OCI-LY7 (cell line): ENCODE results near the gene PUM2. TPM values are rescaled to one million over a fixed set of nuclear protein-coding genes. Genes with fewer than 3 reads are reported as not detected.

Experiments
- BruUV-seq: library from RNA; stranded (reverse); fragments of 400-500 nt; replicated peaks from 2 replicates; lab custom pipeline; 2021; lab: Mats Ljungman, UMichigan
- CTCF ChIA-PET: fragments of 300-600 bp; sonication (Branson Sonifier 250); formaldehyde crosslinking; loops from one replicate; lab custom pipeline; 2022; ENCODE audit warnings: antibody characterized with exemption; ENCODE audit not compliant: unreplicated experiment; lab: Charles Lee
- POLR2A ChIA-PET: fragments of 300-600 bp; sonication (Branson Sonifier 250); formaldehyde crosslinking; loops from one replicate; lab custom pipeline; 2022; ENCODE audit warnings: antibody characterized with exemption; lab: Charles Lee
- DNase-seq: peaks from one replicate; pipeline ENCODE4 v3.0.0-alpha.2; 2015; ENCODE audit warnings: low spot score
- H2AFZ ChIP-seq: fragments of 200-600 bp; sonication (generic), shearing (Covaris generic); 2 replicates; pipeline ENCODE4 v1.6.1; 2014; ENCODE audit warnings: mild to moderate bottlenecking, antibody characterized with exemption, low read length, moderate library complexity
- H3K27ac ChIP-seq: fragments of 200-600 bp; sonication (generic); 2 replicates; pipeline ENCODE4 v1.5.1; 2014; ENCODE audit warnings: mixed run types, low read depth, mild to moderate bottlenecking, moderate library complexity, low read length, inconsistent platforms; ENCODE audit not compliant: poor library complexity, severe bottlenecking
- H3K36me3 ChIP-seq: fragments of 200-600 bp; sonication (generic); 2 replicates; pipeline ENCODE4 v1.6.1; 2014; ENCODE audit warnings: mild to moderate bottlenecking, antibody characterized with exemption, low read length, moderate library complexity, mixed read lengths; ENCODE audit not compliant: insufficient read depth
- H3K4me1 ChIP-seq: fragments of 200-600 bp; sonication (generic); 2 replicates; pipeline ENCODE4 v1.5.1; 2014; ENCODE audit warnings: mild to moderate bottlenecking, low read length; ENCODE audit not compliant: insufficient read depth, poor library complexity, severe bottlenecking
- H3K4me2 ChIP-seq: fragments of 200-600 bp; sonication (generic); 2 replicates; pipeline ENCODE4 v1.6.1; 2014; ENCODE audit warnings: mild to moderate bottlenecking, low read length
- H3K4me3 ChIP-seq: fragments of 200-600 bp; sonication (generic); 2 replicates; pipeline ENCODE4 v1.5.1; 2014; ENCODE audit warnings: mild to moderate bottlenecking, low read depth, low read length; ENCODE audit not compliant: poor library complexity, severe bottlenecking
- H3K79me2 ChIP-seq: fragments of 200-600 bp; sonication (generic); 2 replicates; pipeline ENCODE4 v1.6.1; 2016; ENCODE audit warnings: low read depth, mild to moderate bottlenecking, low read length, moderate library complexity, mixed read lengths; ENCODE audit not compliant: insufficient read depth
- H3K9me2 ChIP-seq: fragments of 200-600 bp; sonication (generic); 2 replicates; pipeline ENCODE4 v1.6.1; 2016; ENCODE audit warnings: mild to moderate bottlenecking, low read length, mixed read lengths; ENCODE audit not compliant: insufficient read depth
- H3K9me3 ChIP-seq: fragments of 200-600 bp; sonication (generic); 2 replicates; pipeline ENCODE4 v1.6.1; 2014; ENCODE audit warnings: mild to moderate bottlenecking, mixed run types, low read length, mixed read lengths
- H4K20me1 ChIP-seq: fragments of 200-600 bp; sonication (generic); 2 replicates; pipeline ENCODE4 v1.6.1; 2014; ENCODE audit warnings: mild to moderate bottlenecking, antibody characterized with exemption, low read length, moderate library complexity, mixed read lengths; ENCODE audit not compliant: insufficient read depth
- EZH2phosphoT487 ChIP-seq: fragments of 200-600 bp; sonication (generic); IDR thresholded peaks from 2 replicates; pipeline ENCODE4 v1.6.1; 2018; ENCODE audit warnings: low read depth, borderline replicate concordance, mild to moderate bottlenecking, mixed run types, antibody characterized with exemption, low read length, moderate library complexity, mixed read lengths
- intact Hi-C: fragments of 100-400 bp; cut with micrococcal nuclease; formaldehyde crosslinking; loops from one replicate; pipeline ENCODE4 v1.10.0; 2022; ENCODE audit not compliant: unreplicated experiment
- total RNA-seq, 2 experiments: library from RNA; depleted of rRNA in 1 of 2; stranded (reverse); fragments of >200 nt in 1 of 2; shearing (Covaris generic) in 1 of 2; gene quantifications; 2 replicates each; pipeline ENCODE4 v1.2.3, GENCODE V29; 2014 to 2022
- TF ChIP-seq, protein P1 (sequence below): fragments of 200-600 bp; sonication (generic); conservative IDR thresholded peaks from 2 replicates; pipeline ENCODE4 v1.5.1; 2014; ENCODE audit warnings: mild to moderate bottlenecking, antibody characterized with exemption, low read length, moderate library complexity, mixed read lengths

The PUM2 gene
- total RNA-seq, 2 experiments from 2014 or later = 48.2 to 122 TPM

DNA sequence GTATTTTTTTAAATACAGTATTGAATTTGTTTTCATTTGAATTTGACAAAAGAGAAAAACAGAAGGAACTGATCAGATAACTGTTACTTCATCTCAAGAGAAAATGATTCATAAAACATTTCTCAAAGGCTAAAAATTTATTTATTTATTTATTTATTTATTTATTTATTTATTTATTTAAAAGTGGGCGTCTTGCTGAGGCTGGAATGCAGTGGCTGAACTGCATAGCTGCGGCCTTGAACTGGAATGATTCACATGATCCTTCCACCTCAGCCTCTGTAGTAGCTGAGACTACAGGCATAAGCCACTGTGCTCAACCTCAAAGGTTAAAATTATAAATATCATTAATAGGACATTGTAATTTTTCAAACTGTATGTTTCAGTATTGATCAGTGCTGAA lies 4.5 kb upstream of the PUM2 start:
- POLR2A ChIA-PET = no interaction called here
- intact Hi-C loops = no loop called here

DNA sequence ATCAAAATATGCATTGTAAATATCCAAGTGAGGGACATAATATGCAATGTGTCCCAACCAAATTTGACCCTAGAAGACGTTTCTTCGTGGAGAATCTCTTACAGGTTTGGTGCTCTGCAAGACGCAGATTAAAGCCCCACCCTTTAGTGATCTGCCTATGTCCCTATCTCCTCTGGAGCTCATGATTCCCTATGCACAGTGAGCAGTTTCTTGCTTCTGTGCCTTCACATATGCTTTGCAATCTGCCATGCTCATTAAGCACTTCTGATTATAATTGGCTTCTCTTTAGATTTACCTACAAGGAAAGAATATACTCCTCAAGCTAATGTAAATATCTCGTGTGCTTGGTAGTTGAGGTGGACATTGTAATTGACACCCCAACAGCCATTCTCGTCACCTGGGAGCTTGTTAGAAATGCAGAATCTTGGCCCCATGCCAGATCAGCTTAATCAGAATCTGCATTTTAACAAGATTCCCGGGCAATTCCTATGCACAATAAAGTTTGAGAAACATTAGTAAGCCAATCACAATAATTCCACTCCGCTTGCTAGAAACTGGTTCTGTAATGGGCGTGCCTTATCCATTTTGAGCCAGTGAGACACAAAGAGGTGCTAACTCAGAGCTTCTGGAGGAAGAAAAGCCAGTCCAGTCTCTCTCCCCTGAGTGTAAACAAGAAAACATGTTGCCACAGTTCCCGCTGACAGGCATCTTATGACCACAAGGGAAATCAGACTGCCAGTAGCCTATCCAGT lies 2.8 kb upstream of the PUM2 start:
- H4K20me1 ChIP-seq = peaks cover 13% of the 10 kb centered on the region
- BruUV-seq = no TSS peak
- no peaks in the 10 kb centered on the region for H3K9me3 ChIP-seq
- H3K4me1 ChIP-seq = peaks cover 19% of the 10 kb centered on the region
- H3K4me2 ChIP-seq = no peak overlapping the region
- intact Hi-C loops = no loop called here
- peaks cover 24% of the 10 kb centered on the region for H3K79me2 ChIP-seq
- no peak overlapping the region for H3K27ac ChIP-seq
- ChIA-PET POLR2A (interaction anchor here (0.9 kb wide), 2 partner anchors 15 to 29 kb away, joined by 3 to 5 read pairs; no protein-coding TSS in a partner anchor), CTCF (no interaction called here)
- H3K36me3 ChIP-seq = peaks cover 15% of the 10 kb centered on the region
- no peak for DNase-seq
- H3K9me2 ChIP-seq = no peaks in the 10 kb centered on the region
- no peak overlapping the region for H2AFZ ChIP-seq
- TF ChIP-seq EZH2phosphoT487 = no peak
- TF ChIP-seq, protein P1, sequence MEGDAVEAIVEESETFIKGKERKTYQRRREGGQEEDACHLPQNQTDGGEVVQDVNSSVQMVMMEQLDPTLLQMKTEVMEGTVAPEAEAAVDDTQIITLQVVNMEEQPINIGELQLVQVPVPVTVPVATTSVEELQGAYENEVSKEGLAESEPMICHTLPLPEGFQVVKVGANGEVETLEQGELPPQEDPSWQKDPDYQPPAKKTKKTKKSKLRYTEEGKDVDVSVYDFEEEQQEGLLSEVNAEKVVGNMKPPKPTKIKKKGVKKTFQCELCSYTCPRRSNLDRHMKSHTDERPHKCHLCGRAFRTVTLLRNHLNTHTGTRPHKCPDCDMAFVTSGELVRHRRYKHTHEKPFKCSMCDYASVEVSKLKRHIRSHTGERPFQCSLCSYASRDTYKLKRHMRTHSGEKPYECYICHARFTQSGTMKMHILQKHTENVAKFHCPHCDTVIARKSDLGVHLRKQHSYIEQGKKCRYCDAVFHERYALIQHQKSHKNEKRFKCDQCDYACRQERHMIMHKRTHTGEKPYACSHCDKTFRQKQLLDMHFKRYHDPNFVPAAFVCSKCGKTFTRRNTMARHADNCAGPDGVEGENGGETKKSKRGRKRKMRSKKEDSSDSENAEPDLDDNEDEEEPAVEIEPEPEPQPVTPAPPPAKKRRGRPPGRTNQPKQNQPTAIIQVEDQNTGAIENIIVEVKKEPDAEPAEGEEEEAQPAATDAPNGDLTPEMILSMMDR = no peak
- no peak overlapping the region for H3K4me3 ChIP-seq

More for the DNA sequence above, 4.5 kb upstream of the PUM2 start:
- no peak overlapping the region for H3K4me3 ChIP-seq
- no peaks in the 10 kb centered on the region for H4K20me1 ChIP-seq
- H3K4me2 ChIP-seq = no peak overlapping the region
- no peak overlapping the region for H2AFZ ChIP-seq
- DNase-seq = no peak
- H3K9me2 ChIP-seq = no peaks in the 10 kb centered on the region
- TF ChIP-seq EZH2phosphoT487 = no peak
- TF ChIP-seq, protein P1 = no peak
- H3K36me3 ChIP-seq = no peaks in the 10 kb centered on the region
- no TSS peak for BruUV-seq
- no peak overlapping the region for H3K27ac ChIP-seq
- peaks cover 7% of the 10 kb centered on the region for H3K79me2 ChIP-seq
- H3K9me3 ChIP-seq = no peaks in the 10 kb centered on the region
- CTCF ChIA-PET = no interaction called here
- peaks cover 16% of the 10 kb centered on the region for H3K4me1 ChIP-seq
